Measurements from ENCODE around the gene CNRIP1.
"Not testable (repeated sequence)": the region's sequence is repeated elsewhere in the genome, so short reads cannot be mapped to it uniquely, and the experiment has no call there.

Gene CNRIP1

GRCh38 chr2:68319398-68320117 lies at the start of gene CNRIP1:
Gene CNRIP1 (minus strand): TSS chr2:68319949. CDS start chr2:68319400, 549 bp downstream.
- in situ Hi-C loops (cut with MboI; ENCODE audit: low sequenced_read_pairs): no loop called here

- in situ Hi-C loops (cut with MboI; ENCODE audit: low sequenced_read_pairs): loop anchor here (5.0 kb wide), 1 partner anchor 58 kb away; no protein-coding TSS in a partner anchor
Measured at GRCh38 chr2:68369337-68369734, 49.6 kb upstream of the CNRIP1 start.

- in situ Hi-C loops (cut with MboI; ENCODE audit: low sequenced_read_pairs): loop anchor here (5.0 kb wide), 1 partner anchor 59 kb away; no protein-coding TSS in a partner anchor
Measured at GRCh38 chr2:68368654-68369336, 49.0 kb upstream of the CNRIP1 start.

- in situ Hi-C loops (cut with MboI; ENCODE audit: low sequenced_read_pairs): loop anchor here (5.0 kb wide), 1 partner anchor 59 kb away; no protein-coding TSS in a partner anchor
Measured at GRCh38 chr2:68367953-68368653, 48.4 kb upstream of the CNRIP1 start.

- in situ Hi-C loops (cut with MboI; ENCODE audit: low sequenced_read_pairs): loop anchor here (5.0 kb wide), 1 partner anchor 61 kb away; no protein-coding TSS in a partner anchor
Measured at GRCh38 chr2:68366083-68366560, 46.4 kb upstream of the CNRIP1 start.

GRCh38 chr2:68365087-68365486 lies 45.3 kb upstream of the CNRIP1 start, which contains the start of gene PLEK:
Gene PLEK (plus strand): TSS chr2:68365282. CDS start chr2:68365352, 70 bp downstream.
- in situ Hi-C loops (cut with MboI; ENCODE audit: low sequenced_read_pairs): loop anchor here (5.0 kb wide), 1 partner anchor 62 kb away; no protein-coding TSS in a partner anchor

GRCh38 chr2:68363721-68364120 lies 44.0 kb upstream of the CNRIP1 start:
- in situ Hi-C loops (cut with MboI; ENCODE audit: low sequenced_read_pairs): no loop called here

GRCh38 chr2:68362749-68363148 lies 43.0 kb upstream of the CNRIP1 start:
- in situ Hi-C loops (cut with MboI; ENCODE audit: low sequenced_read_pairs): no loop called here

GRCh38 chr2:68362069-68362468 lies 42.3 kb upstream of the CNRIP1 start:
- in situ Hi-C loops (cut with MboI; ENCODE audit: low sequenced_read_pairs): no loop called here

GRCh38 chr2:68359889-68360288 lies 40.1 kb upstream of the CNRIP1 start:
- in situ Hi-C loops (cut with MboI; ENCODE audit: low sequenced_read_pairs): no loop called here

GRCh38 chr2:68357605-68358337 lies 38.0 kb upstream of the CNRIP1 start:
- in situ Hi-C loops (cut with MboI; ENCODE audit: low sequenced_read_pairs): no loop called here

- in situ Hi-C loops (cut with MboI; ENCODE audit: low sequenced_read_pairs): no loop called here
Measured at GRCh38 chr2:68356599-68357239, 37.0 kb upstream of the CNRIP1 start.

GRCh38 chr2:68352651-68353391 lies 33.1 kb upstream of the CNRIP1 start:
- in situ Hi-C loops (cut with MboI; ENCODE audit: low sequenced_read_pairs): no loop called here

- in situ Hi-C loops (cut with MboI; ENCODE audit: low sequenced_read_pairs): no loop called here
Measured at GRCh38 chr2:68351997-68352396, 32.2 kb upstream of the CNRIP1 start.

- in situ Hi-C loops (cut with MboI; ENCODE audit: low sequenced_read_pairs): not testable (repeated sequence)
Measured at GRCh38 chr2:68349091-68349490, 29.3 kb upstream of the CNRIP1 start.

- in situ Hi-C loops (cut with MboI; ENCODE audit: low sequenced_read_pairs): no loop called here
Measured at GRCh38 chr2:68345129-68345875, 25.6 kb upstream of the CNRIP1 start.

- in situ Hi-C loops (cut with MboI; ENCODE audit: low sequenced_read_pairs): no loop called here
Measured at GRCh38 chr2:68344031-68344430, 24.3 kb upstream of the CNRIP1 start.

GRCh38 chr2:68342470-68342869 lies 22.7 kb upstream of the CNRIP1 start:
- in situ Hi-C loops (cut with MboI; ENCODE audit: low sequenced_read_pairs): no loop called here

GRCh38 chr2:68341583-68341982 lies 21.8 kb upstream of the CNRIP1 start:
- in situ Hi-C loops (cut with MboI; ENCODE audit: low sequenced_read_pairs): no loop called here
